Smooth muscle cell (in vitro differentiated cells): ENCODE results near the gene LTF. TPM values are rescaled to one million over a fixed set of nuclear protein-coding genes. Genes with fewer than 3 reads are reported as not detected.

Experiments
- DNase-seq: peaks from one replicate; lab custom pipeline; 2025; ENCODE audit not compliant: unreplicated experiment; lab: John Stamatoyannopoulos, UW
- H2AFZ ChIP-seq: fragments of 200-600 bp; sonication (generic); 2 replicates; pipeline ENCODE4 v1.6.0; 2016; ENCODE audit warnings: antibody characterized with exemption, low read depth, mild to moderate bottlenecking
- H3F3A ChIP-seq: fragments of 200-600 bp; sonication (generic); 2 replicates; pipeline ENCODE4 v1.6.0; 2017; ENCODE audit warnings: antibody characterized with exemption, low read depth
- H3K27ac ChIP-seq: fragments of 200-600 bp; sonication (generic); 2 replicates; pipeline ENCODE4 v1.5.1; 2016; ENCODE audit warnings: low read depth, mild to moderate bottlenecking
- H3K27me3 ChIP-seq: fragments of 200-600 bp; sonication (generic); 2 replicates; pipeline ENCODE4 v1.6.1; 2016; ENCODE audit warnings: low read depth, mild to moderate bottlenecking
- H3K36me3 ChIP-seq: fragments of 200-600 bp; sonication (generic); 2 replicates; pipeline ENCODE4 v1.5.1; 2016; ENCODE audit warnings: low read depth
- H3K4me1 ChIP-seq: fragments of 200-600 bp; sonication (generic); 2 replicates; pipeline ENCODE4 v1.5.1; 2016; ENCODE audit warnings: low read depth
- H3K4me2 ChIP-seq: fragments of 200-600 bp; sonication (generic); 2 replicates; pipeline ENCODE4 v1.6.0; 2016; ENCODE audit warnings: mild to moderate bottlenecking
- H3K4me3 ChIP-seq: fragments of 200-600 bp; sonication (generic); 2 replicates; pipeline ENCODE4 v1.5.1; 2016; ENCODE audit warnings: mild to moderate bottlenecking
- H3K79me2 ChIP-seq: fragments of 200-600 bp; sonication (generic); 2 replicates; pipeline ENCODE4 v1.6.0; 2016; ENCODE audit warnings: low read depth, mild to moderate bottlenecking
- H3K9ac ChIP-seq: fragments of 200-600 bp; sonication (generic); 2 replicates; pipeline ENCODE4 v1.6.0; 2016; ENCODE audit warnings: low read depth
- H3K9me3 ChIP-seq: fragments of 200-600 bp; sonication (generic); replicated peaks from 2 replicates; pipeline ENCODE4 v1.5.1; 2016; ENCODE audit warnings: low read depth
- H4K20me1 ChIP-seq: fragments of 200-600 bp; sonication (generic); 2 replicates; pipeline ENCODE4 v1.6.0; 2016; ENCODE audit warnings: low read depth
- WGBS: methylation state at CpG from one replicate; pipeline ENCODE4 v1.1.7; 2016; ENCODE audit warnings: low lambda C conversion rate; 5-methylcytosine and 5-hydroxymethylcytosine counted together
- polyA plus RNA-seq: library from polyadenylated mRNA; unstranded; fragments of >200 nt; fragmentation: Nextera tagmentation; extraction: Ambion mirVana; gene quantifications from 2 replicates; pipeline ENCODE4 v1.2.1, GENCODE V29; 2016
- total RNA-seq: library from RNA; depleted of rRNA; stranded (reverse); fragments of >200 nt; gene quantifications from 2 replicates; pipeline ENCODE4 v1.2.3, GENCODE V29; 2014
- TF ChIP-seq, protein P1 (sequence below): fragments of 200-600 bp; sonication (generic); IDR thresholded peaks from 2 replicates; pipeline ENCODE4 v1.5.1; 2017; ENCODE audit warnings: borderline replicate concordance, mild to moderate bottlenecking, antibody characterized with exemption; ENCODE audit not compliant: insufficient read depth, poor library complexity, severe bottlenecking

The LTF gene
- total and polyA plus RNA-seq, 2 experiments from 2014 or later, result not detected

DNA sequence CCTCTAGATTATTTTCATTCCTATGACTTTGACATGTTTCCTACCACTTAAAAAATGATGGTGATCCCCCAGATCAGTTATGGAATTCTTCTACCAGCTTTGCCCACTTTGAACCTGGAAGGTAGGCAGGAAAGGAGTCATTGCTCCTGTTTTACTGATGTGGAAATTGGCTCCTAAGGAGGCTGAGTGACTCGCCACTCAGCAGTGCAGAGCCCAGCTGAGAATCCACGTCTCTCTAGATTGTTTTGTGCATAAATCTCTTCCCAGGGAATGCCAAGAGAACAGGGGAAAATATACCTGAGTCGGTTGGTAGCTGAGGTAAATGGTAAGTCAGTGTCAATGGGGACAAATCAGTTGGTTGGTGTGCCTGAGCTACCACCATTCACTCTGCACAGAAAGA, 4.7 kb downstream of the LTF start:
- no peaks in the 10 kb centered on the region for H3K79me2 ChIP-seq
- H3K9ac ChIP-seq, result no peak overlapping the region
- 66% methylated on average over 3 of the region's 3 CpGs for WGBS
- H3K36me3 ChIP-seq, result no peaks in the 10 kb centered on the region
- H3K27me3 ChIP-seq, result peaks cover 24% of the 10 kb centered on the region
- H3K4me2 ChIP-seq, result no peak overlapping the region
- no peak overlapping the region for H3K4me3 ChIP-seq
- no peak overlapping the region for H2AFZ ChIP-seq
- DNase-seq, result no peak
- H3F3A ChIP-seq, result no peaks in the 10 kb centered on the region
- no peaks in the 10 kb centered on the region for H3K9me3 ChIP-seq
- H4K20me1 ChIP-seq, result no peaks in the 10 kb centered on the region
- no peak overlapping the region for H3K27ac ChIP-seq
- H3K4me1 ChIP-seq, result no peaks in the 10 kb centered on the region
- TF ChIP-seq, protein P1, sequence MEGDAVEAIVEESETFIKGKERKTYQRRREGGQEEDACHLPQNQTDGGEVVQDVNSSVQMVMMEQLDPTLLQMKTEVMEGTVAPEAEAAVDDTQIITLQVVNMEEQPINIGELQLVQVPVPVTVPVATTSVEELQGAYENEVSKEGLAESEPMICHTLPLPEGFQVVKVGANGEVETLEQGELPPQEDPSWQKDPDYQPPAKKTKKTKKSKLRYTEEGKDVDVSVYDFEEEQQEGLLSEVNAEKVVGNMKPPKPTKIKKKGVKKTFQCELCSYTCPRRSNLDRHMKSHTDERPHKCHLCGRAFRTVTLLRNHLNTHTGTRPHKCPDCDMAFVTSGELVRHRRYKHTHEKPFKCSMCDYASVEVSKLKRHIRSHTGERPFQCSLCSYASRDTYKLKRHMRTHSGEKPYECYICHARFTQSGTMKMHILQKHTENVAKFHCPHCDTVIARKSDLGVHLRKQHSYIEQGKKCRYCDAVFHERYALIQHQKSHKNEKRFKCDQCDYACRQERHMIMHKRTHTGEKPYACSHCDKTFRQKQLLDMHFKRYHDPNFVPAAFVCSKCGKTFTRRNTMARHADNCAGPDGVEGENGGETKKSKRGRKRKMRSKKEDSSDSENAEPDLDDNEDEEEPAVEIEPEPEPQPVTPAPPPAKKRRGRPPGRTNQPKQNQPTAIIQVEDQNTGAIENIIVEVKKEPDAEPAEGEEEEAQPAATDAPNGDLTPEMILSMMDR, result no peak

DNA sequence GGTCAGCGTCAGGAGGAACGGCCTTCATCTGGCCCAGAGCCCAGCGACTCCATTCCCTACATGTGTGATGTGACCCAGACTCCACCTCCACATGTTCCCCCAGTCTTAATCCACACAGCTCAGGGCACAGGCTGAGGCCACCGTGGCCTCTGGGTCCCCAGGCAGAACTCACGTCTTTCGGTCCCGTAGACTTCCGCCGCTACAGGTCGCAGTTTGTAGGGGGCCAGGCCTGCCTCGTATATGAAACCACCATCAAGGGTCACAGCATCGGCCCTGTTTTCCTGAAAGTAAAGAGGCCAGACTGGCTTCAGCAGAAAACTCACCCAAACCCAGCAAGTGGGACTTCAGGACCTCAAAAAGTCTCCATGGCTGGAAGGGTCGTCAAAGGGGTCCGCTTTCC, 8.6 kb downstream of the LTF start:
- Histone ChIP-seq H3K4me2 (no peak overlapping the region), H3K9ac (no peak overlapping the region), H3K9me3 (no peaks in the 10 kb centered on the region), H4K20me1 (no peaks in the 10 kb centered on the region), H3F3A (no peaks in the 10 kb centered on the region), H2AFZ (no peak overlapping the region), H3K4me3 (no peak overlapping the region), H3K27me3 (peaks cover 18% of the 10 kb centered on the region), H3K79me2 (no peaks in the 10 kb centered on the region), H3K4me1 (no peaks in the 10 kb centered on the region), H3K27ac (no peak overlapping the region), H3K36me3 (no peaks in the 10 kb centered on the region)
- WGBS, result 95% methylated on average over 14 of the region's 14 CpGs
- TF ChIP-seq, protein P1, result no peak
- DNase-seq, result no peak

- no peaks in the 10 kb centered on the region for H4K20me1 ChIP-seq
- WGBS, result 94% methylated on average over 21 of the region's 21 CpGs
- no peak overlapping the region for H3K4me2 ChIP-seq
- H3K4me1 ChIP-seq, result no peaks in the 10 kb centered on the region
- no peak overlapping the region for H3K4me3 ChIP-seq
- no peak overlapping the region for H3K9ac ChIP-seq
- H2AFZ ChIP-seq, result no peak overlapping the region
- peaks cover 18% of the 10 kb centered on the region for H3K27me3 ChIP-seq
- TF ChIP-seq, protein P1, result no peak
- H3F3A ChIP-seq, result no peaks in the 10 kb centered on the region
- H3K79me2 ChIP-seq, result no peaks in the 10 kb centered on the region
- no peak overlapping the region for H3K27ac ChIP-seq
- H3K36me3 ChIP-seq, result no peaks in the 10 kb centered on the region
- DNase-seq, result no peak
- no peaks in the 10 kb centered on the region for H3K9me3 ChIP-seq
Observed at GRCh38 chr3:46455231-46456115, 9.2 kb downstream of the LTF start.

- WGBS, result 85% methylated on average over 7 of the region's 7 CpGs
- Histone ChIP-seq H3K27ac (no peak overlapping the region), H3F3A (no peaks in the 10 kb centered on the region), H4K20me1 (no peaks in the 10 kb centered on the region), H3K79me2 (no peaks in the 10 kb centered on the region), H3K36me3 (no peaks in the 10 kb centered on the region), H3K27me3 (peaks cover 18% of the 10 kb centered on the region), H3K9me3 (no peaks in the 10 kb centered on the region), H3K4me2 (no peak overlapping the region), H3K4me3 (no peak overlapping the region), H2AFZ (no peak overlapping the region), H3K4me1 (no peaks in the 10 kb centered on the region), H3K9ac (no peak overlapping the region)
- TF ChIP-seq, protein P1, result no peak
- DNase-seq, result no peak
Observed at GRCh38 chr3:46454606-46455005, 10.1 kb downstream of the LTF start.
